ENCODE data around the gene GARIN5B. TPM values are rescaled to one million over a fixed set of nuclear protein-coding genes. Genes with fewer than 3 reads are reported as not detected.

Gene GARIN5B
- total RNA-seq, 1 experiment from 2014 or later = not detected

- DNase-seq = no peak
- Mint-ChIP-seq H3K27me3 (ENCODE audit: unreplicated experiment) (no peaks in the 10 kb centered on the region), H3K36me3 (ENCODE audit: insufficient read depth, unreplicated experiment) (peaks cover 83% of the 10 kb centered on the region), H3K4me1 (ENCODE audit: low read depth, unreplicated experiment) (peaks cover 31% of the 10 kb centered on the region), H3K27ac (ENCODE audit: unreplicated experiment) (no peak overlapping the region), H3K4me3 (ENCODE audit: low read depth, unreplicated experiment) (no peak overlapping the region), H3K9me3 (ENCODE audit: low read depth, unreplicated experiment) (no peaks in the 10 kb centered on the region)
- CTCF ChIA-PET = no interaction called here
- intact Hi-C loops (cut with micrococcal nuclease; ENCODE audit: unreplicated experiment) = no loop called here
- no peak for TF ChIP-seq CTCF (IDR thresholded peaks at IDR 0.05; ENCODE audit: unreplicated experiment)
- no TSS peak for BruUV-seq (replicated peaks)
Measured at GRCh38 chr19:55390461-55390880, 27.4 kb upstream of the GARIN5B start.

- intact Hi-C loops (cut with micrococcal nuclease; ENCODE audit: unreplicated experiment) = loop anchor here (10.0 kb wide), 2 partner anchors 245 kb away; partner anchors contain the start of gene TNNT1
- no peak for DNase-seq
- Mint-ChIP-seq H3K27ac (ENCODE audit: unreplicated experiment) (peak overlapping the region; percentile 79), H3K4me1 (ENCODE audit: low read depth, unreplicated experiment) (peaks cover 31% of the 10 kb centered on the region), H3K4me3 (ENCODE audit: low read depth, unreplicated experiment) (peak overlapping the region; percentile 19), H3K27me3 (ENCODE audit: unreplicated experiment) (no peaks in the 10 kb centered on the region), H3K36me3 (ENCODE audit: insufficient read depth, unreplicated experiment) (peaks cover 90% of the 10 kb centered on the region), H3K9me3 (ENCODE audit: low read depth, unreplicated experiment) (no peaks in the 10 kb centered on the region)
- no peak for TF ChIP-seq CTCF (IDR thresholded peaks at IDR 0.05; ENCODE audit: unreplicated experiment)
- CTCF ChIA-PET = no interaction called here
- no TSS peak for BruUV-seq (replicated peaks)
Measured at GRCh38 chr19:55389386-55390317, 26.6 kb upstream of the GARIN5B start.

- Mint-ChIP-seq H3K4me3 (ENCODE audit: low read depth, unreplicated experiment) (peak overlapping the region; percentile 91), H3K36me3 (ENCODE audit: insufficient read depth, unreplicated experiment) (peaks cover 95% of the 10 kb centered on the region), H3K27ac (ENCODE audit: unreplicated experiment) (peak overlapping the region; percentile 42), H3K9me3 (ENCODE audit: low read depth, unreplicated experiment) (no peaks in the 10 kb centered on the region), H3K27me3 (ENCODE audit: unreplicated experiment) (no peaks in the 10 kb centered on the region), H3K4me1 (ENCODE audit: low read depth, unreplicated experiment) (peaks cover 31% of the 10 kb centered on the region)
- no peak for DNase-seq
- intact Hi-C loops (cut with micrococcal nuclease; ENCODE audit: unreplicated experiment) = loop anchor here (10.0 kb wide), 2 partner anchors 243 to 247 kb away; partner anchors contain the start of gene TNNT1
- BruUV-seq (replicated peaks) = no TSS peak
- no peak for TF ChIP-seq CTCF (IDR thresholded peaks at IDR 0.05; ENCODE audit: unreplicated experiment)
- CTCF ChIA-PET = no interaction called here
Measured at GRCh38 chr19:55387736-55388497, 24.9 kb upstream of the GARIN5B start.

- H3K27me3 Mint-ChIP-seq (ENCODE audit: unreplicated experiment) = no peaks in the 10 kb centered on the region
- no TSS peak for BruUV-seq (replicated peaks)
Measured at GRCh38 chr19:55386493-55386971, 23.5 kb upstream of the GARIN5B start.

More at GRCh38 chr19:55386493-55386971, 23.5 kb upstream of the GARIN5B start:
- intact Hi-C loops (cut with micrococcal nuclease; ENCODE audit: unreplicated experiment) = loop anchor here (10.0 kb wide), 2 partner anchors 242 to 248 kb away; partner anchors contain the start of gene TNNT1
- Mint-ChIP-seq H3K9me3 (ENCODE audit: low read depth, unreplicated experiment) (no peaks in the 10 kb centered on the region), H3K4me3 (ENCODE audit: low read depth, unreplicated experiment) (peak overlapping the region; percentile 91), H3K4me1 (ENCODE audit: low read depth, unreplicated experiment) (peaks cover 45% of the 10 kb centered on the region), H3K36me3 (ENCODE audit: insufficient read depth, unreplicated experiment) (peaks cover 95% of the 10 kb centered on the region), H3K27ac (ENCODE audit: unreplicated experiment) (peak overlapping the region; percentile 97)
- CTCF ChIA-PET = no interaction called here
- no peak for TF ChIP-seq CTCF (IDR thresholded peaks at IDR 0.05; ENCODE audit: unreplicated experiment)
- no peak for DNase-seq
